ENCODE results near the gene PSMD8.
A peak's percentile ranks its signal among the peaks of the same experiment; 100 is the strongest.
"Not testable (repeated sequence)": the region's sequence is repeated elsewhere in the genome, so short reads cannot be mapped to it uniquely, and the experiment has no call there.

Gene PSMD8

GRCh38 chr19:38362076-38362945, 12.1 kb upstream of the PSMD8 start:
- DNase-seq: peak; percentile 44 to 74

- DNase-seq: not testable (repeated sequence)
Observed at GRCh38 chr19:38362946-38363688, 11.3 kb upstream of the PSMD8 start.

GRCh38 chr19:38367041-38367440, 7.3 kb upstream of the PSMD8 start:
- no peak for DNase-seq

GRCh38 chr19:38369584-38369983, 4.8 kb upstream of the PSMD8 start:
- DNase-seq: no peak

- DNase-seq: peak in 1 of 2 experiments; percentile 40
Observed at GRCh38 chr19:38370299-38370698, 4.1 kb upstream of the PSMD8 start.

- no peak for DNase-seq
Observed at GRCh38 chr19:38371081-38371480, 3.3 kb upstream of the PSMD8 start.

GRCh38 chr19:38373907-38374331, 452 bp upstream of the PSMD8 start:
- no peak for DNase-seq

- DNase-seq: no peak
Observed at GRCh38 chr19:38375098-38375493, 725 bp downstream of the PSMD8 start.

GRCh38 chr19:38375748-38376147, 1.4 kb downstream of the PSMD8 start:
- no peak for DNase-seq

GRCh38 chr19:38376576-38376975, 2.2 kb downstream of the PSMD8 start:
- DNase-seq: no peak

GRCh38 chr19:38377052-38377451, 2.7 kb downstream of the PSMD8 start:
- no peak for DNase-seq

GRCh38 chr19:38378866-38379265, 4.5 kb downstream of the PSMD8 start:
- DNase-seq: no peak

GRCh38 chr19:38381138-38381537, 6.8 kb downstream of the PSMD8 start:
- no peak for DNase-seq

- DNase-seq: no peak
Observed at GRCh38 chr19:38383184-38383583, 8.8 kb downstream of the PSMD8 start.

- no peak for DNase-seq
Observed at GRCh38 chr19:38383743-38384142, 9.4 kb downstream of the PSMD8 start.

GRCh38 chr19:38384209-38385027, 10.0 kb downstream of the PSMD8 start:
- DNase-seq: peak in 1 of 2 experiments; percentile 37

GRCh38 chr19:38385057-38385803, 10.9 kb downstream of the PSMD8 start:
- DNase-seq: no peak

- no peak for DNase-seq
Observed at GRCh38 chr19:38385804-38386257, 11.5 kb downstream of the PSMD8 start.

- no peak for DNase-seq
Observed at GRCh38 chr19:38386300-38386970, 12.1 kb downstream of the PSMD8 start.

GRCh38 chr19:38386971-38387549, 12.7 kb downstream of the PSMD8 start:
- DNase-seq: no peak
